K562 (cell line): Measurements from ENCODE around the gene AIF1. TPM values are rescaled to one million over a fixed set of nuclear protein-coding genes. Genes with fewer than 3 reads are reported as not detected.

Experiments used
- ATAC-seq: fragments of 200-7000 bp; cut with Tn5 transposase; 3 replicates; pipeline ENCODE4 v1.9.1; 2020; ENCODE audit warnings: moderate library complexity
- BruUV-seq: library from RNA; stranded (reverse); fragments of 400-500 nt; replicated peaks from 2 replicates; lab custom pipeline; 2021; lab: Mats Ljungman, UMichigan
- CTCF ChIA-PET: fragments of 300-600 bp; formaldehyde crosslinking; extraction: SDS; loops from one replicate; lab custom pipeline; 2021; ENCODE audit warnings: low intra/inter-chr PET ratio; lab: Yijun Ruan, JAX
- POLR2A ChIA-PET: fragments of 300-600, 350-650 bp; sonication (Branson Sonifier 250); formaldehyde crosslinking; extraction: SDS; loops from one replicate; lab custom pipeline; 2021; ENCODE audit warnings: antibody characterized with exemption, inconsistent platforms; lab: Yijun Ruan, JAX
- DNase-seq, 4 experiments: peaks; one replicate each; pipeline versions ENCODE4 v3.0.0 to v3.0.0-alpha.2; 2011 to 2018; ENCODE audit warnings: low spot score in 3 of 4, mixed read lengths in 3 of 4; ENCODE audit errors: extremely low read depth in 1 of 4
- FAIRE-seq: peaks from 2 replicates; lab custom pipeline; 2011; peaks lifted over from hg19 to GRCh38; lab: Jason Lieb, UNC
- H2AFZ ChIP-seq: 2 replicates; pipeline ENCODE4 v1.6.0; 2011; ENCODE audit warnings: low read depth, low read length, control low read depth, inconsistent platforms
- H3K27ac ChIP-seq: fragments of 200-600 bp; 3 replicates; pipeline ENCODE4 v1.8.0; 2011; ENCODE audit warnings: low read depth, mild to moderate bottlenecking, control low read depth, inconsistent platforms, low read length, moderate library complexity, mixed read lengths; ENCODE audit errors: extremely low read depth
- H3K27me3 ChIP-seq, 2 experiments: fragments of 300-600 bp in 1 of 2; 2 replicates in 1 of 2; 3 replicates in 1 of 2; pipeline versions ENCODE4 v1.6.0 to v1.8.0; 2011; ENCODE audit warnings: inconsistent platforms in 2 of 2, low read length in 2 of 2, mild to moderate bottlenecking in 1 of 2, mixed read lengths in 1 of 2, moderate library complexity in 1 of 2; ENCODE audit not compliant: control insufficient read depth in 2 of 2, insufficient read depth in 2 of 2
- H3K36me3 ChIP-seq: fragments of 300-600 bp; 3 replicates; pipeline ENCODE4 v1.8.0; 2011; ENCODE audit warnings: mild to moderate bottlenecking, low read length, inconsistent platforms; ENCODE audit not compliant: control insufficient read depth, insufficient read depth
- H3K4me1 ChIP-seq, 2 experiments: fragments of 200-600 bp in 1 of 2; replicated peaks in 1 of 2; 2 replicates in 1 of 2; 3 replicates in 1 of 2; pipeline versions ENCODE4 v1.5.1 to v1.8.0; 2011; ENCODE audit warnings: inconsistent platforms in 2 of 2, low read length in 2 of 2, mild to moderate bottlenecking in 1 of 2, mixed read lengths in 1 of 2, moderate library complexity in 1 of 2; ENCODE audit not compliant: control insufficient read depth in 2 of 2, insufficient read depth in 2 of 2
- H3K4me2 ChIP-seq: 2 replicates; pipeline ENCODE4 v1.6.1; 2011; ENCODE audit warnings: low read length, control low read depth, inconsistent platforms, mixed read lengths; ENCODE audit not compliant: insufficient read depth
- H3K4me3 ChIP-seq: fragments of 200-600 bp; sonication (generic), shearing (Covaris generic); 2 replicates; pipeline ENCODE4 v1.5.1; 2016; ENCODE audit warnings: control low read depth, inconsistent platforms
- H3K79me2 ChIP-seq: fragments of 200-600 bp; 3 replicates; pipeline ENCODE4 v1.8.0; 2011; ENCODE audit warnings: low read length, inconsistent platforms; ENCODE audit not compliant: control insufficient read depth, insufficient read depth
- H3K9ac ChIP-seq, 2 experiments: 2 replicates each; pipeline versions ENCODE4 v1.6.0 to v1.6.1; 2011; ENCODE audit warnings: low read depth in 2 of 2, low read length in 2 of 2, control low read depth in 1 of 2, inconsistent platforms in 1 of 2, mild to moderate bottlenecking in 1 of 2, mixed read lengths in 1 of 2; ENCODE audit not compliant: insufficient read depth in 1 of 2
- H3K9me1 ChIP-seq: one replicate; pipeline ENCODE4 v1.6.0; 2011; ENCODE audit warnings: inconsistent platforms, mild to moderate bottlenecking, low read length, moderate library complexity; ENCODE audit not compliant: control insufficient read depth, insufficient read depth
- H3K9me3 ChIP-seq: replicated peaks from 2 replicates; pipeline ENCODE4 v1.5.1; 2011; ENCODE audit warnings: low read depth, low read length, inconsistent platforms; ENCODE audit not compliant: control insufficient read depth, insufficient read depth
- H4K20me1 ChIP-seq: replicated peaks from 2 replicates; pipeline ENCODE4 v1.6.1; 2011; ENCODE audit warnings: low read length, inconsistent platforms, mixed read lengths; ENCODE audit not compliant: control insufficient read depth, insufficient read depth
- ARNT ChIP-seq, 2 experiments: fragments of 450-650 bp; IDR thresholded peaks; 2 replicates each; pipeline ENCODE4 v1.6.1; 2016; ENCODE audit warnings: mild to moderate bottlenecking in 1 of 2
- FOXK1 ChIP-seq: sonication (generic); formaldehyde crosslinking; IDR thresholded peaks from 2 replicates; pipeline ENCODE4 v1.8.0; 2022; ENCODE audit warnings: missing genetic modification reagents, mild to moderate bottlenecking, borderline replicate concordance
- KDM1A ChIP-seq, 2 experiments: fragments of 450-650 bp; IDR thresholded peaks; 2 replicates each; pipeline ENCODE4 v1.6.1; 2016; ENCODE audit warnings: mild to moderate bottlenecking in 2 of 2
- NR2C1 ChIP-seq, 2 experiments: fragments of 450-650 bp; IDR thresholded peaks; 2 replicates each; pipeline ENCODE4 v1.6.1; 2017; ENCODE audit warnings: mild to moderate bottlenecking in 2 of 2, antibody characterized with exemption in 1 of 2, inconsistent platforms in 1 of 2, missing compliant biosample characterization in 1 of 2, missing genetic modification characterization in 1 of 2
- POLR2AphosphoS5 ChIP-seq: IDR thresholded peaks from 2 replicates; pipeline ENCODE4 v1.6.1; 2011; ENCODE audit warnings: mild to moderate bottlenecking, low read depth, low read length, moderate library complexity; ENCODE audit not compliant: control insufficient read depth, insufficient read depth
- POLR2G ChIP-seq: fragments of 200-400 bp; formaldehyde crosslinking; IDR thresholded peaks from 2 replicates; pipeline ENCODE4 v1.6.1; 2017; ENCODE audit warnings: low read depth, mild to moderate bottlenecking, antibody characterized with exemption, low read length, moderate library complexity
- RBFOX2 ChIP-seq: fragments of 200-400 bp; formaldehyde crosslinking; IDR thresholded peaks from 2 replicates; pipeline ENCODE4 v1.6.1; 2017; ENCODE audit warnings: low read depth, mild to moderate bottlenecking, low read length, moderate library complexity
- SPI1 ChIP-seq: IDR thresholded peaks from 2 replicates; pipeline ENCODE4 v1.6.1; 2011; ENCODE audit warnings: low read depth, low read length, control low read depth, borderline replicate concordance
- ZNF695 ChIP-seq: fragments of 450-650 bp; formaldehyde crosslinking; IDR thresholded peaks from 2 replicates; pipeline ENCODE4 v1.4.0; 2020; ENCODE audit warnings: mild to moderate bottlenecking, moderate library complexity
- whole genome bisulfite sequencing: fragments of 100-300 bp; shearing (Covaris generic); methylation state at CpG from one replicate; pipeline ENCODE4 v1.1.6; 2016; ENCODE audit warnings: low coverage, mixed read lengths; ENCODE audit not compliant: insufficient coverage; ENCODE audit errors: missing lambda C conversion rate; 5-methylcytosine and 5-hydroxymethylcytosine counted together
- in situ Hi-C: fragments of 300-500 bp; cut with MboI; formaldehyde crosslinking; loops from 4 replicates; pipeline ENCODE4 v1.15.0; 2018; ENCODE audit warnings: inconsistent platforms, mixed read lengths
- intact Hi-C: fragments of 100-400 bp; cut with micrococcal nuclease; formaldehyde crosslinking; loops from 2 replicates; pipeline ENCODE4 v1.14.2; 2022
- polyA plus RNA-seq, 8 experiments: library from polyadenylated mRNA; depleted of rRNA in 4 of 8; stranded (reverse) in 5 of 8; unstranded in 3 of 8; fragments of >200 nt; fragmentation: Nextera tagmentation in 2 of 8; fragmentation: Illumina TruSeq in 1 of 8; extraction: Ambion mirVana in 2 of 8; extraction: Trizol in 1 of 8; gene quantifications; 2 replicates each; pipeline versions ENCODE4 v1.2.1 to v1.2.3, GENCODE V29; 2011 to 2014; ENCODE audit warnings: inconsistent platforms in 1 of 8, missing spikeins in 1 of 8
- total RNA-seq, 7 experiments: library from RNA; depleted of rRNA in 6 of 7; stranded (reverse); fragments of >200 nt in 6 of 7; fragmentation: Illumina TruSeq in 2 of 7; extraction: Trizol in 2 of 7; gene quantifications; 2 replicates each; pipeline versions ENCODE4 v1.2.1 to v1.2.3, GENCODE V29; 2011 to 2021; ENCODE audit warnings: low replicate concordance in 1 of 7
- TF ChIP-seq, protein P1 (sequence below): IDR thresholded peaks from 2 replicates; pipeline ENCODE4 v1.6.1; 2011; ENCODE audit not compliant: insufficient read length; ENCODE audit errors: extremely low read depth
- TF ChIP-seq, protein P2 (sequence below): sonication (generic); formaldehyde crosslinking; IDR thresholded peaks from 2 replicates; pipeline ENCODE4 v1.8.0; 2023; ENCODE audit warnings: mild to moderate bottlenecking, missing genetic modification reagents
- TF ChIP-seq, protein P3 (sequence below), 2 experiments: fragments of 250-450 bp in 1 of 2; fragments of 450-650 bp in 1 of 2; sonication (Bioruptor Pico) in 1 of 2; IDR thresholded peaks; 2 replicates each; pipeline versions ENCODE4 v1.6.1 to v1.8.0; 2016 to 2021; ENCODE audit warnings: mild to moderate bottlenecking in 2 of 2, moderate library complexity in 2 of 2, missing compliant biosample characterization in 1 of 2, missing genetic modification characterization in 1 of 2

AIF1 gene
- total and polyA plus RNA-seq, 9 of the 15 experiments (the other 6 are each of a cell fraction or from before 2014, with no cell fraction given) = 9.4 to 33.4 (median 19.4) TPM

DNA sequence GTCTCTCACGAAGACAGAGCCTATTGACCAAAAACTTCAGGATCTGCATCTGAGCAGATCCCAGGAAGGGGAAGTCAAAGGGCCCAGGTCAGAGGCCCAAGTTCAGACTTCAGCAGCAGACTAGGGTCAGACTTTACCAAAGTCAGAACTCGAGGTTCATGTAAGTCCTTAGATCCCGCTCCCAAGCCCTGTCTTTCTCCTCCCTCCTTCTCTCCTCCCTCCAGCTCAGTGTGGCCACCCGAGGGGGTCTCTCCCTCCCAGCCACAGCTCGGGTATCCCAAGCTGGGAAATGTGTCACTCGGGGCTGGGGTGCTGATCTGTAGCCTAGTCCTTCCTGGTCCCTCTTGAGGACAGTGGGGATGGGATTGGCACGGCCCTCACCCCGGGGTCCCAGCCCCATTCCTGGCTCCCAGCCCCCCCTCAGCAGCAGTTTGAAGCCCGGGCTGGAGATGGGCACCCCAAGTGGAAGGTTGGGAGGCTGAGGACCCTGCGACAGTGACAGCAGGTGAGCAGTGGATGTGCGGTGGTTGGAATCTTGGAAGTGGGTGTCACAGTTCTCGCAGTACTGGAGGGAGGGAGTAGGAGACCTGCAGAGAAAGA is 47.2 kb downstream of the AIF1 start:
- DNase-seq (no peak), ATAC-seq (no peak), FAIRE-seq (no peak)
- in situ Hi-C loops (loop anchor here (5.0 kb wide), 2 partner anchors 115 to 200 kb away; partner anchors contain the start of genes ATP6V1G2, NEU1 and NFKBIL1), intact Hi-C loops (loop anchor here (10.0 kb wide), 1 partner anchor 513 kb away; the partner anchor contains the start of genes AGPAT1 and RNF5)
- Histone ChIP-seq H3K27me3 (no peaks in the 10 kb centered on the region), H3K36me3 (peaks cover 53% of the 10 kb centered on the region), H2AFZ (no peak overlapping the region), H4K20me1 (peaks cover 8% of the 10 kb centered on the region; the same call in 1 of the 2 replicates), H3K79me2 (peaks cover 90% of the 10 kb centered on the region), H3K4me2 (0 out of 2 replicates have a peak overlapping the region, but pooled peaks have one; percentile 2), H3K4me1 (peaks cover 50 to 68% of the 10 kb centered on the region in 2 experiments), H3K9me1 (no peaks in the 10 kb centered on the region), H3K27ac (peak overlapping the region; percentile 3; the same call in 1 of the 3 replicates), H3K9ac (peak overlapping the region; percentile 7 to 72; a peak in 2 of 4 replicates), H3K9me3 (no peaks in the 10 kb centered on the region), H3K4me3 (no peak overlapping the region)
- WGBS = 84% methylated on average over 12 of the region's 12 CpGs
- no TSS peak for BruUV-seq
- TF ChIP-seq, protein P1, sequence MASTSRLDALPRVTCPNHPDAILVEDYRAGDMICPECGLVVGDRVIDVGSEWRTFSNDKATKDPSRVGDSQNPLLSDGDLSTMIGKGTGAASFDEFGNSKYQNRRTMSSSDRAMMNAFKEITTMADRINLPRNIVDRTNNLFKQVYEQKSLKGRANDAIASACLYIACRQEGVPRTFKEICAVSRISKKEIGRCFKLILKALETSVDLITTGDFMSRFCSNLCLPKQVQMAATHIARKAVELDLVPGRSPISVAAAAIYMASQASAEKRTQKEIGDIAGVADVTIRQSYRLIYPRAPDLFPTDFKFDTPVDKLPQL = no peak
- TF ChIP-seq NR2C1 (IDR thresholded peaks at IDR 0.05) (no peak), NR2C1 (tag; IDR thresholded peaks at IDR 0.05) (peak; percentile 55; the same call in 1 of the 2 replicates), ARNT (IDR thresholded peaks at IDR 0.05) (no peak), ZNF695 (CRISPR knock-in tag) (no peak), RBFOX2 (peak; percentile 67), POLR2G (peak; percentile 67), KDM1A (IDR thresholded peaks at IDR 0.05) (no peak), FOXK1 (CRISPR knock-in tag) (0 out of 2 replicates have a peak, but pooled peaks have one; percentile 10), POLR2AphosphoS5 (peak; percentile 9; the same call in 1 of the 2 replicates), SPI1 (peak; percentile 47; the same call in 1 of the 2 replicates)
- TF ChIP-seq, protein P2, sequence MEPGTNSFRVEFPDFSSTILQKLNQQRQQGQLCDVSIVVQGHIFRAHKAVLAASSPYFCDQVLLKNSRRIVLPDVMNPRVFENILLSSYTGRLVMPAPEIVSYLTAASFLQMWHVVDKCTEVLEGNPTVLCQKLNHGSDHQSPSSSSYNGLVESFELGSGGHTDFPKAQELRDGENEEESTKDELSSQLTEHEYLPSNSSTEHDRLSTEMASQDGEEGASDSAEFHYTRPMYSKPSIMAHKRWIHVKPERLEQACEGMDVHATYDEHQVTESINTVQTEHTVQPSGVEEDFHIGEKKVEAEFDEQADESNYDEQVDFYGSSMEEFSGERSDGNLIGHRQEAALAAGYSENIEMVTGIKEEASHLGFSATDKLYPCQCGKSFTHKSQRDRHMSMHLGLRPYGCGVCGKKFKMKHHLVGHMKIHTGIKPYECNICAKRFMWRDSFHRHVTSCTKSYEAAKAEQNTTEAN (CRISPR knock-in tag) = 0 out of 2 replicates have a peak, but pooled peaks have one; percentile 8
- TF ChIP-seq, protein P3, sequence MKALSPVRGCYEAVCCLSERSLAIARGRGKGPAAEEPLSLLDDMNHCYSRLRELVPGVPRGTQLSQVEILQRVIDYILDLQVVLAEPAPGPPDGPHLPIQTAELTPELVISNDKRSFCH (CRISPR knock-in tag; IDR thresholded peaks at IDR 0.05) = no peak
- TF ChIP-seq, protein P3 (tag; IDR thresholded peaks at IDR 0.05) = 0 out of 2 replicates have a peak, but pooled peaks have one; percentile 37
- ChIA-PET CTCF (interaction anchor here (0.9 kb wide), 1 partner anchor 28 kb away, joined by 3 read pairs; no protein-coding TSS in a partner anchor), POLR2A (interaction anchor here (0.6 to 9.8 kb wide), 23 partner anchors 8 to 201 kb away, joined by 3 to 267 read pairs (median 12); partner anchors contain the start of genes ABHD16A, APOM, BAG6 and CLIC1)
